ENCODE data around the gene ZNF526.

- TF ChIP-seq POLR2A (IDR thresholded peaks at IDR 0.05) (no peak), POLR2AphosphoS5 (IDR thresholded peaks at IDR 0.05) (no peak), CTCF (IDR thresholded peaks at IDR 0.05) (no peak), EP300 (IDR thresholded peaks at IDR 0.05) (no peak)
These were observed 30.8 kb downstream of the ZNF526 start for GRCh38 chr19:42250666-42251531.
